ENCODE data around the gene CCDC154. TPM values are rescaled to one million over a fixed set of nuclear protein-coding genes. Genes with fewer than 3 reads are reported as not detected.
"Not testable (repeated sequence)": the region's sequence is repeated elsewhere in the genome, so short reads cannot be mapped to it uniquely, and the experiment has no call there.

The CCDC154 gene
- total and polyA plus RNA-seq, 4 donors: 0.63 to 4.5 (median 1.4) TPM

DNA sequence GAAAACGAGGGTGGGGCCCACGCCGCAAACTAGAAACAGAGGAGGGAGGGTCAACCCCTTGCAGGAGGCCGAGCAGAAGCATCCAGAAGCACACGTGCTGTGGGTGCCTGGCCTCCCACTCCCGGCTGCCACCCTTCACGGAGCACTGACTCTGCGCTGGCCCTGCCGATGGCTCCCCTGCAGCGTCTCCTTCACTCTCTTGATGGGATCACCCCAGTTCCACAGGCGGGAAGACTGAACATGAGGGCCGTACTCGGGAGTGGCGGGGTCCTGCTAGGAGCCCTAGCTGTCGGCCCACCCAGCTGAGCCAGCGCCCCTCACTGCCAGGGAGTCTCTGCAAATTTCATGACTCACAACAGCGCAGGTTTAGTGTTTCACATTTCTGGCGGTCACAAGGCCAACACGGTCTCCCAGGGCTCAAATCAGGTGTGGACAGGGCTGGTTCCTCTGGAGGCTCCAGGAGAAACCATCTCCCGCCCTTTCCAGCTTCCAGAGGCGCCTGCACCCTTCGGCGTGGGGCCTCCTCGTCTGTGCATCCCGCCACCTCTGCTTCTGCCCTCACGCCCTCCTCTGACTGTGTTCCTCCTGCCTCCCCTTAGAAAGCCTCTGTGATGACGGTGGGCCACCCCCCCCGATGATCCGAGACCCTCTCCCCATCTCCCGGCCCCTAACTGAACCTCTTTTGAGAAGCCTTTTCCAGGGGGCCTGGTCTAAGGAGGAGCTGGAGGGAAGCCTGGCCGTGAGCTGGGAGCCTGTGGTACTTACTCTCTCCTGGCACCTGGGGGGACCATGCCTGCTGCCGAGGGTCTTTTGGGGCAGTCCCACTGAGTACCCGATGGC, 42.4 kb upstream of the CCDC154 start:
- no peak for DNase-seq
- H3K9ac ChIP-seq (ENCODE audit: insufficient read depth in 1 of 2, low read length in 2 of 2): no peak overlapping the region
- no peak for ATAC-seq (ENCODE audit: insufficient read depth, low FRiP score)
- H3K36me3 ChIP-seq (ENCODE audit: control insufficient read depth in 4 of 4, insufficient read depth in 4 of 4, low read length in 4 of 4): no peaks in the 10 kb centered on the region
- H3K4me3 ChIP-seq: no peak overlapping the region
- no peak overlapping the region for H3K27ac ChIP-seq (ENCODE audit: low read depth in 1 of 2, low read length in 1 of 2)
- no peaks in the 10 kb centered on the region for H3K27me3 ChIP-seq (ENCODE audit: control insufficient read depth in 3 of 3, insufficient read depth in 3 of 3, low read length in 2 of 3)
- 85 to 91% methylated on average over 33 of the region's 33 CpGs for WGBS, 2 donors
- H3K9me3 ChIP-seq (ENCODE audit: control insufficient read depth in 4 of 4, insufficient read depth in 3 of 4, low read length in 3 of 4): no peaks in the 10 kb centered on the region
- H3K4me1 ChIP-seq (ENCODE audit: control insufficient read depth in 5 of 5, insufficient read depth in 5 of 5, low read length in 5 of 5): no peaks in the 10 kb centered on the region
- TF ChIP-seq, protein P1, sequence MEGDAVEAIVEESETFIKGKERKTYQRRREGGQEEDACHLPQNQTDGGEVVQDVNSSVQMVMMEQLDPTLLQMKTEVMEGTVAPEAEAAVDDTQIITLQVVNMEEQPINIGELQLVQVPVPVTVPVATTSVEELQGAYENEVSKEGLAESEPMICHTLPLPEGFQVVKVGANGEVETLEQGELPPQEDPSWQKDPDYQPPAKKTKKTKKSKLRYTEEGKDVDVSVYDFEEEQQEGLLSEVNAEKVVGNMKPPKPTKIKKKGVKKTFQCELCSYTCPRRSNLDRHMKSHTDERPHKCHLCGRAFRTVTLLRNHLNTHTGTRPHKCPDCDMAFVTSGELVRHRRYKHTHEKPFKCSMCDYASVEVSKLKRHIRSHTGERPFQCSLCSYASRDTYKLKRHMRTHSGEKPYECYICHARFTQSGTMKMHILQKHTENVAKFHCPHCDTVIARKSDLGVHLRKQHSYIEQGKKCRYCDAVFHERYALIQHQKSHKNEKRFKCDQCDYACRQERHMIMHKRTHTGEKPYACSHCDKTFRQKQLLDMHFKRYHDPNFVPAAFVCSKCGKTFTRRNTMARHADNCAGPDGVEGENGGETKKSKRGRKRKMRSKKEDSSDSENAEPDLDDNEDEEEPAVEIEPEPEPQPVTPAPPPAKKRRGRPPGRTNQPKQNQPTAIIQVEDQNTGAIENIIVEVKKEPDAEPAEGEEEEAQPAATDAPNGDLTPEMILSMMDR (IDR thresholded peaks at IDR 0.05; ENCODE audit: control extremely low read depth, extremely low read depth): no peak

DNA sequence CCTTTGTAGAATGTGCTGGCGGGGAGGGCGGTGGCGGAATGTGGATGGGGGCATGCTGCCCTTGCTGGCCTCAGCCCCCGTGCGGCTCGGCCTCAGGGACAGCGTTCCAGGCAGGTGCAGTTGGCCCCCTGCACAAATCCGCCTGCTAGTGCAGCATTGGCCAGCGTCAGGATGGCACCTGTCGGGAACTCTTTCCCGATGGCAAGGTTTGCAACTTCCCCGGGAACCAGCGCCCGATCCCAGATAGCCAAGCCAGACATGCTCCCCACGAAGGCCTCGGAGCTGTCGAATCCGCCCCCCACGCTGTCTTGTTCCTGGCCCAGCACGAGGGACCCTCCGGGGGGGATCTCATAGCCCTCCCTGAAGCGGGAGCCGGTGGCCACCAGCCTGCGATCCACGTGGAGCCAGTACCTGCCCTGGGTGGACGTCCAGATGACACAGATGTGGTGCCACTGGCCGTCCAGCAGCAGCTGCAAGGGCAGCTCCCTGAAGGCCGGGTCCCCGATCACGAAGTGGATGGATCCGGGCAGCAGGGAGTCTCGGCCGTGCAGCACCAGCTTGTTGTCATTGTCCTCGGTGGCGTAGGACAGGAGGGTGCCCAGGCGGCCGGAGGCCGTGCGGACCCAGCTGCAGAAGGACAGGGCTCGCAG, 41.6 kb upstream of the CCDC154 start:
- Histone ChIP-seq H3K4me1 (ENCODE audit: control insufficient read depth in 5 of 5, insufficient read depth in 5 of 5, low read length in 5 of 5) (no peaks in the 10 kb centered on the region), H3K36me3 (ENCODE audit: control insufficient read depth in 4 of 4, insufficient read depth in 4 of 4, low read length in 4 of 4) (no peaks in the 10 kb centered on the region), H3K9ac (ENCODE audit: insufficient read depth in 1 of 2, low read length in 2 of 2) (no peak overlapping the region), H3K9me3 (ENCODE audit: control insufficient read depth in 4 of 4, insufficient read depth in 3 of 4, low read length in 3 of 4) (no peaks in the 10 kb centered on the region), H3K27ac (ENCODE audit: low read depth in 1 of 2, low read length in 1 of 2) (no peak overlapping the region), H3K4me3 (no peak overlapping the region), H3K27me3 (ENCODE audit: control insufficient read depth in 3 of 3, insufficient read depth in 3 of 3, low read length in 2 of 3) (peaks cover 0 to 4% (median 0%) of the 10 kb centered on the region in 3 donors)
- TF ChIP-seq, protein P1 (IDR thresholded peaks at IDR 0.05; ENCODE audit: control extremely low read depth, extremely low read depth): no peak
- ATAC-seq (ENCODE audit: insufficient read depth, low FRiP score): no peak
- no peak for DNase-seq
- 93% methylated on average over 40 of the region's 40 CpGs for WGBS, 2 donors

DNA sequence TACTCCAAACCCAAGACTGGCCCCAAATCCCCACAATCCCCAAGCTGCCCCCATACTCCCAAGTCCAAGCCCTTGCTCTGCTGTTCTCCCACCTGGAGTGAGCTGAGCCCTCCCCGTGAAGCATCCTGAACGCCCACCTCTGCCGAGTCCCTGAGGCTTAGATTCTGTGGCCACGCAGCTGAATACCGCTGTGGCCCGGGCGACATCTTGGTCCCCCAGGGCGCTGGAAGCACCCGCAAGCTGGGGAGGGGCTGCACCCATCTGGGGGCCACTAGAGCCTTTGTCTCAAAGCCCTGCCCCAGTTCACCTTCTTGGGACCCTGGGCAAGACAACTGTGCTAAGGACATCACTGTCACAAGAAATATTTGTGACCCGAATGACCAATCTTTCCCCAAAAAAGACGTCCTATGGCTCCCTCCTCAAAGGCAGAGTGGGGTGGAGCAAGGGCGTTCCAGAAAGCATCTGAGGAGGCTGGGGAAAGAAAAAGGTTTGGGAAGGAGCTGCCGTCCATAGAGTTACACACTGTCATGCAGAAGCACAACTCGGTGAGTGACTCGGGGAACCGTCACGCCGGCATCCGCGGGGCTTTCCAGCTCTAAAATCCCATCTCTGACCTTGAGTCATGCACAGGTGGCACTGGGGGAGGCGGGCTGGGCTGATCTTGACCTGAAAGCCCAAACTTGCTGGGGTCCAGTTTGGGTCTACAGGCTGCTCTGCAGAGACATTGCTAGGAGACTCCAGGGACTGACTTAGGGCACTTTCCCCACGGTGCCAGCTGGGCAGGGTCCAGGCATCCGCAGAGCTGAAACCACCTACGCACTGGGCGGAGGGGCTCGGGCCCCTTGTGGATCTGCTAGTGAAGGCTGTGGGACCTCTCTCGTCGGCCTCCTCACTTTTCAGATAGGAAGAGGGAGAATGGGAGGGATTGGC, 37.8 kb upstream of the CCDC154 start:
- TF ChIP-seq, protein P1 (IDR thresholded peaks at IDR 0.05; ENCODE audit: control extremely low read depth, extremely low read depth): no peak
- ATAC-seq (ENCODE audit: insufficient read depth, low FRiP score): no peak
- H3K27ac ChIP-seq (ENCODE audit: low read depth in 1 of 2, low read length in 1 of 2): no peak overlapping the region
- peaks cover 0 to 4% (median 0%) of the 10 kb centered on the region in 3 donors for H3K27me3 ChIP-seq (ENCODE audit: control insufficient read depth in 3 of 3, insufficient read depth in 3 of 3, low read length in 2 of 3)
- 85% methylated on average over 28 of the region's 28 CpGs for WGBS, 2 donors
- no peaks in the 10 kb centered on the region for H3K4me1 ChIP-seq (ENCODE audit: control insufficient read depth in 5 of 5, insufficient read depth in 5 of 5, low read length in 5 of 5)
- H3K4me3 ChIP-seq: no peak overlapping the region
- H3K9ac ChIP-seq (ENCODE audit: insufficient read depth in 1 of 2, low read length in 2 of 2): no peak overlapping the region
- no peaks in the 10 kb centered on the region for H3K9me3 ChIP-seq (ENCODE audit: control insufficient read depth in 4 of 4, insufficient read depth in 3 of 4, low read length in 3 of 4)
- no peaks in the 10 kb centered on the region for H3K36me3 ChIP-seq (ENCODE audit: control insufficient read depth in 4 of 4, insufficient read depth in 4 of 4, low read length in 4 of 4)
- DNase-seq: no peak

DNA sequence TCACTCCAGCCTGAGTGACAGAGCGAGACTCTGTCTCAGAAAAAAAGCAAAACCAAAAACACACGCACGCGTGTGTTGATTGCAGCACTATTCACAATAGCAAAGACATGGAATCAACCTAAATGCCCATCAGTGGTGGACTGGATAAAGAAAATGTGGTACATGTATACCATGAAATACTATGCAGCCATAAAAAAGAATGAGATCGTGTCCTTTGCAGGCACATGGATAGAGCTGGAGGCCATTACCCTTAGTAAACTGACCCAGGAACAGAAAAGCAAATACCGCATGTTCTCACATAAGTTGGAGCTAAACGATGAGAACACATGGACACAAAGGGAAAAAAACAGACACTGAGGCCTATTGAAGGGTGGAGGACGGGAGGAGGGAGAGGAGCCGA, 34.6 kb upstream of the CCDC154 start:
- H3K27me3 ChIP-seq (ENCODE audit: control insufficient read depth in 3 of 3, insufficient read depth in 3 of 3, low read length in 2 of 3); H3K9ac ChIP-seq (ENCODE audit: insufficient read depth in 1 of 2, low read length in 2 of 2); DNase-seq; H3K36me3 ChIP-seq (ENCODE audit: control insufficient read depth in 4 of 4, insufficient read depth in 4 of 4, low read length in 4 of 4); H3K4me1 ChIP-seq (ENCODE audit: control insufficient read depth in 5 of 5, insufficient read depth in 5 of 5, low read length in 5 of 5); ATAC-seq (ENCODE audit: insufficient read depth, low FRiP score); H3K4me3 ChIP-seq; H3K27ac ChIP-seq (ENCODE audit: low read depth in 1 of 2, low read length in 1 of 2); H3K9me3 ChIP-seq (ENCODE audit: control insufficient read depth in 4 of 4, insufficient read depth in 3 of 4, low read length in 3 of 4): not testable (repeated sequence)
- 95 to 97% methylated on average over 9 of the region's 9 CpGs for WGBS, 2 donors

Measured in lung (tissue), 12 donors.